GM12878 (cell line): ENCODE measurements around the gene DGCR8. TPM values are rescaled to one million over a fixed set of nuclear protein-coding genes. Genes with fewer than 3 reads are reported as not detected.

Experiments
- ATAC-seq: fragments of 200-7000 bp; cut with Tn5 transposase; 3 replicates; pipeline ENCODE4 v1.9.1; 2020; ENCODE audit warnings: mild to moderate bottlenecking, moderate library complexity
- BruUV-seq: library from RNA; stranded (reverse); fragments of 400-500 nt; replicated peaks from 2 replicates; lab custom pipeline; 2021; lab: Mats Ljungman, UMichigan
- CTCF ChIA-PET: fragments of 300-600 bp; sonication (Branson Sonifier 250); formaldehyde crosslinking; extraction: SDS; loops from one replicate; lab custom pipeline; 2021; ENCODE audit warnings: inconsistent platforms; lab: Yijun Ruan, JAX
- POLR2A ChIA-PET: fragments of 350-600 bp; formaldehyde crosslinking; extraction: SDS; loops from one replicate; lab custom pipeline; 2021; ENCODE audit warnings: inconsistent platforms; lab: Charles Lee
- RAD21 ChIA-PET: fragments of 300-600 bp; sonication (Branson Sonifier 250); formaldehyde crosslinking; loops from one replicate; lab custom pipeline; 2023; ENCODE audit warnings: antibody characterized with exemption; ENCODE audit not compliant: unreplicated experiment; lab: Charles Lee
- SMC1A ChIA-PET: fragments of 300-600 bp; sonication (Branson Sonifier 250); formaldehyde crosslinking; loops from one replicate; lab custom pipeline; 2023; ENCODE audit not compliant: unreplicated experiment, uncharacterized antibody; lab: Charles Lee
- DNase-seq: peaks from one replicate; pipeline ENCODE4 v3.0.0-alpha.2; 2011; ENCODE audit warnings: low read depth, low spot score
- FAIRE-seq: peaks from 3 replicates; lab custom pipeline; 2011; peaks lifted over from hg19 to GRCh38; lab: Jason Lieb, UNC
- H2AFZ ChIP-seq: 2 replicates; pipeline ENCODE4 v1.6.0; 2011; ENCODE audit warnings: low read depth, low read length, control low read depth; ENCODE audit not compliant: control insufficient read depth
- H3K27ac ChIP-seq: 2 replicates; pipeline ENCODE4 v1.5.1; 2011; ENCODE audit warnings: control low read depth; ENCODE audit not compliant: control insufficient read depth, insufficient read depth
- H3K27me3 ChIP-seq, 2 experiments: replicated peaks in 1 of 2; 2 replicates each; pipeline versions ENCODE4 v1.6.0 to v1.6.1; 2011; ENCODE audit warnings: low read length in 1 of 2; ENCODE audit not compliant: control insufficient read depth in 2 of 2, insufficient read depth in 2 of 2
- H3K36me3 ChIP-seq, 2 experiments: 2 replicates each; pipeline ENCODE4 v1.5.1; 2011; ENCODE audit warnings: low read length in 1 of 2; ENCODE audit not compliant: control insufficient read depth in 2 of 2, insufficient read depth in 2 of 2
- H3K4me1 ChIP-seq: 2 replicates; pipeline ENCODE4 v1.6.1; 2011; ENCODE audit warnings: mild to moderate bottlenecking, low read length, moderate library complexity, mixed read lengths; ENCODE audit not compliant: control insufficient read depth, insufficient read depth
- H3K4me2 ChIP-seq: 2 replicates; pipeline ENCODE4 v1.6.0; 2011; ENCODE audit warnings: control low read depth; ENCODE audit not compliant: control insufficient read depth, insufficient read depth
- H3K4me3 ChIP-seq: fragments of 200-600 bp; sonication (generic); 2 replicates; pipeline ENCODE4 v1.5.1; 2016
- H3K79me2 ChIP-seq: 2 replicates; pipeline ENCODE4 v1.6.0; 2011; ENCODE audit warnings: low read length; ENCODE audit not compliant: control insufficient read depth, insufficient read depth
- H3K9ac ChIP-seq: 2 replicates; pipeline ENCODE4 v1.8.0; 2011; ENCODE audit warnings: low read length, control low read depth, mixed read lengths; ENCODE audit not compliant: control insufficient read depth, insufficient read depth
- H3K9me3 ChIP-seq: replicated peaks from 3 replicates; pipeline ENCODE4 v1.5.1; 2011; ENCODE audit warnings: mild to moderate bottlenecking, low read length; ENCODE audit not compliant: control insufficient read depth, insufficient read depth
- H4K20me1 ChIP-seq: 2 replicates; pipeline ENCODE4 v1.6.0; 2011; ENCODE audit not compliant: control insufficient read depth, insufficient read depth
- BMI1 ChIP-seq: fragments of 450-650 bp; IDR thresholded peaks from 2 replicates; pipeline ENCODE4 v1.6.1; 2016; ENCODE audit warnings: mild to moderate bottlenecking, moderate library complexity, borderline replicate concordance
- HCFC1 ChIP-seq: fragments of 150-350 bp; IDR thresholded peaks from 2 replicates; pipeline ENCODE4 v1.6.1; 2014; ENCODE audit warnings: low read length
- TCF12 ChIP-seq: IDR thresholded peaks from 2 replicates; pipeline ENCODE4 v1.6.1; 2011; ENCODE audit warnings: low read depth, mild to moderate bottlenecking, low read length
- WGBS: methylation state at CpG from one replicate; pipeline ENCODE4 v1.1.6; 2016; ENCODE audit warnings: low lambda C conversion rate; ENCODE audit not compliant: insufficient replicate concordance, insufficient coverage; ENCODE audit errors: missing lambda C conversion rate; 5-methylcytosine and 5-hydroxymethylcytosine counted together
- in situ Hi-C: fragments of 300-500 bp; cut with MboI; formaldehyde crosslinking; loops from 9 replicates; pipeline ENCODE4 v1.14.3; 2018; ENCODE audit warnings: mixed read lengths
- intact Hi-C: fragments of 100-400 bp; cut with micrococcal nuclease; formaldehyde crosslinking; loops from one replicate; pipeline ENCODE4 v1.14.2; 2022; ENCODE audit not compliant: unreplicated experiment
- polyA plus RNA-seq, 11 experiments: library from polyadenylated mRNA; depleted of rRNA in 4 of 11; unstranded in 6 of 11; stranded (reverse) in 5 of 11; fragments of >200 nt; fragmentation: Nextera tagmentation in 4 of 11; fragmentation: Illumina TruSeq in 1 of 11; extraction: Ambion mirVana in 4 of 11; extraction: Trizol in 1 of 11; gene quantifications; 1 replicate in 1 of 11; 2 replicates in 10 of 11; pipeline versions ENCODE4 v1.2.1 to v1.2.3, GENCODE V29; 2011 to 2016; ENCODE audit warnings: inconsistent platforms in 2 of 11, missing spikeins in 2 of 11, low read depth in 1 of 11
- total RNA-seq, 4 experiments: library from RNA; depleted of rRNA in 3 of 4; stranded (reverse); fragments of >200 nt in 3 of 4; fragmentation: Illumina TruSeq in 1 of 4; extraction: Trizol in 1 of 4; gene quantifications; 2 replicates each; pipeline versions ENCODE4 v1.2.1 to v1.2.3, GENCODE V29; 2013 to 2021
- TF ChIP-seq, protein P1 (sequence below): fragments of 450-650 bp; IDR thresholded peaks from 2 replicates; pipeline ENCODE4 v1.6.1; 2018; ENCODE audit warnings: mild to moderate bottlenecking, low read depth, moderate library complexity; ENCODE audit not compliant: partially characterized antibody

DGCR8 gene
- total and polyA plus RNA-seq, 10 of the 15 experiments (the other 5 are each of a cell fraction or from before 2014, with no cell fraction given): 1.2 to 35.1 (median 17.2) TPM

- TF ChIP-seq, protein P1, sequence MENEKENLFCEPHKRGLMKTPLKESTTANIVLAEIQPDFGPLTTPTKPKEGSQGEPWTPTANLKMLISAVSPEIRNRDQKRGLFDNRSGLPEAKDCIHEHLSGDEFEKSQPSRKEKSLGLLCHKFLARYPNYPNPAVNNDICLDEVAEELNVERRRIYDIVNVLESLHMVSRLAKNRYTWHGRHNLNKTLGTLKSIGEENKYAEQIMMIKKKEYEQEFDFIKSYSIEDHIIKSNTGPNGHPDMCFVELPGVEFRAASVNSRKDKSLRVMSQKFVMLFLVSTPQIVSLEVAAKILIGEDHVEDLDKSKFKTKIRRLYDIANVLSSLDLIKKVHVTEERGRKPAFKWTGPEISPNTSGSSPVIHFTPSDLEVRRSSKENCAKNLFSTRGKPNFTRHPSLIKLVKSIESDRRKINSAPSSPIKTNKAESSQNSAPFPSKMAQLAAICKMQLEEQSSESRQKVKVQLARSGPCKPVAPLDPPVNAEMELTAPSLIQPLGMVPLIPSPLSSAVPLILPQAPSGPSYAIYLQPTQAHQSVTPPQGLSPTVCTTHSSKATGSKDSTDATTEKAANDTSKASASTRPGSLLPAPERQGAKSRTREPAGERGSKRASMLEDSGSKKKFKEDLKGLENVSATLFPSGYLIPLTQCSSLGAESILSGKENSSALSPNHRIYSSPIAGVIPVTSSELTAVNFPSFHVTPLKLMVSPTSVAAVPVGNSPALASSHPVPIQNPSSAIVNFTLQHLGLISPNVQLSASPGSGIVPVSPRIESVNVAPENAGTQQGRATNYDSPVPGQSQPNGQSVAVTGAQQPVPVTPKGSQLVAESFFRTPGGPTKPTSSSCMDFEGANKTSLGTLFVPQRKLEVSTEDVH: no peak
- TF ChIP-seq TCF12: peak; percentile 77
- TF ChIP-seq, all 136 proteins: peak for 12
Measured at GRCh38 chr22:20156611-20157429, 76.8 kb downstream of the DGCR8 start (continued).

GRCh38 chr22:20157430-20158183 is 77.6 kb downstream of the DGCR8 start:
- Histone ChIP-seq H4K20me1 (no peaks in the 10 kb centered on the region), H3K4me2 (no peak overlapping the region), H3K9ac (no peak overlapping the region), H3K4me3 (no peak overlapping the region), H2AFZ (no peak overlapping the region), H3K36me3 (no peaks in the 10 kb centered on the region), H3K27ac (no peak overlapping the region), H3K4me1 (no peaks in the 10 kb centered on the region), H3K79me2 (no peaks in the 10 kb centered on the region), H3K27me3 (peaks cover 1 to 2% of the 10 kb centered on the region in 2 experiments; a peak in 3 of 4 replicates), H3K9me3 (no peaks in the 10 kb centered on the region)
- TF ChIP-seq BMI1: no peak
- TF ChIP-seq HCFC1: no peak
- ChIA-PET RAD21 (interaction anchor here (0.8 to 1.3 kb wide), 6 partner anchors 11 to 129 kb away, joined by 3 to 21 read pairs (median 4); no protein-coding TSS in a partner anchor), SMC1A (interaction anchor here (0.9 to 1.1 kb wide), 2 partner anchors 129 to 299 kb away, joined by 3 read pairs; no protein-coding TSS in a partner anchor), POLR2A (no interaction called here), CTCF (interaction anchor here (0.7 to 2.5 kb wide), 18 partner anchors 9 to 186 kb away, joined by 3 to 29 read pairs (median 3); no protein-coding TSS in a partner anchor)
- in situ Hi-C loops (loop anchor here (10.0 kb wide), 2 partner anchors 107 to 137 kb away; partner anchors contain the start of gene RTN4R), intact Hi-C loops (loop anchor here (1.0 to 5.0 kb wide), 5 partner anchors 80 to 340 kb away; partner anchors contain the start of genes KLHL22 and RTN4R)
- FAIRE-seq: no peak
- no peak for DNase-seq
- no peak for ATAC-seq
- 21% methylated on average over 15 of the region's 15 CpGs for WGBS
- no TSS peak for BruUV-seq
